NB4 (cell line): ENCODE results near the gene RAD51C.
"Not testable (repeated sequence)": the region's sequence is repeated elsewhere in the genome, so short reads cannot be mapped to it uniquely, and the experiment has no call there.

Source experiments
- DNase-seq: peaks from one replicate; pipeline ENCODE4 v3.0.0; 2010; ENCODE audit warnings: low read depth
- H3K4me3 ChIP-seq: one replicate; pipeline ENCODE4 v1.5.1; 2011; ENCODE audit warnings: mild to moderate bottlenecking, low read depth, low read length, moderate library complexity
- CTCF ChIP-seq: IDR thresholded peaks from one replicate; pipeline ENCODE4 v1.5.1; 2012; ENCODE audit warnings: low read depth, low read length
- MYC ChIP-seq: IDR thresholded peaks from 2 replicates; pipeline ENCODE4 v1.6.1; 2011; ENCODE audit warnings: low read depth, low read length
- POLR2A ChIP-seq: IDR thresholded peaks from 2 replicates; pipeline ENCODE4 v1.6.1; 2011; ENCODE audit warnings: mild to moderate bottlenecking; ENCODE audit not compliant: insufficient read length; ENCODE audit errors: extremely low read depth
- TF ChIP-seq, protein P1 (sequence below): IDR thresholded peaks from 2 replicates; pipeline ENCODE4 v1.6.1; 2011; ENCODE audit warnings: low read depth, low read length

The RAD51C gene

DNA sequence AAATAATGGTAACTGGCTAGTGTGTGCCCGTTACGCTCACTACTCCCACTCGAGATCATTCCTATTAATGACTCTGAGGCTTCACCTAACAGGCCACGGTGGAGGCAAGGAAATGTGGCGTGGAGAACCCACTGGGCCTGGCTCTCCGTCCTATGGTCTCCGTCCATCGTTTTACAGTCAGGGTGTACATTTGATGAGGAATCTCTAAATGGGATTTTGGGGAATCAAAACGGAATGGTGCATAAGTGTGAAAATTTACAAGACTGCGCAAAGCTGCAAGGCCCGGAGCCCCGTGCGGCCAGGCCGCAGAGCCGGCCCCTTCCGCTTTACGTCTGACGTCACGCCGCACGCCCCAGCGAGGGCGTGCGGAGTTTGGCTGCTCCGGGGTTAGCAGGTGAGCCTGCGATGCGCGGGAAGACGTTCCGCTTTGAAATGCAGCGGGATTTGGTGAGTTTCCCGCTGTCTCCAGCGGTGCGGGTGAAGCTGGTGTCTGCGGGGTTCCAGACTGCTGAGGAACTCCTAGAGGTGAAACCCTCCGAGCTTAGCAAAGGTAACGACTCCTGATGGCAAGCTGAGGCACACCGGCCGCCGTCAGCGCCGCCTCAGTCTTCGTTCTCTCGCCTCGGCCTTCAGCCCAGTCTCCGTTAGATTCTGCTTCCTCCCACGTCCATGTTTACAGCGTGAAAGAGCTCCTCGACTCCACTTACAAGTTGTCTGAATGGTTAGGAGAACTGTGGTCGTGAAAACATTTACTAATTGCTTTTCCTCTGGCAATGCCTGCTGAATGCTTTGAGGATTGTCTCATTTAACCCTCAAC is at the start of gene RAD51C:
TSS of gene RAD51C (plus strand) at position 364 of the 817 bp plus-strand sequence. CDS start at position 406, 42 bp downstream.
- H3K4me3 ChIP-seq = peak within 1 kb of the TSS; percentile 88
- TF ChIP-seq MYC (peak; percentile 74), CTCF (no peak), POLR2A (peak; percentile 91)
- TF ChIP-seq, protein P1, sequence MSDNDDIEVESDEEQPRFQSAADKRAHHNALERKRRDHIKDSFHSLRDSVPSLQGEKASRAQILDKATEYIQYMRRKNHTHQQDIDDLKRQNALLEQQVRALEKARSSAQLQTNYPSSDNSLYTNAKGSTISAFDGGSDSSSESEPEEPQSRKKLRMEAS = peak; percentile 89
- peak; percentile 94 for DNase-seq

- TF ChIP-seq CTCF (no peak), MYC (no peak)
- TF ChIP-seq, protein P1 = no peak
- no peak for DNase-seq
- no peak overlapping the region for H3K4me3 ChIP-seq
Observed at GRCh38 chr17:58643147-58643546, 49.3 kb upstream of the RAD51C start.

- H3K4me3 ChIP-seq = no peak overlapping the region
- TF ChIP-seq CTCF = no peak
- no peak for TF ChIP-seq MYC
- no peak for TF ChIP-seq POLR2A
- TF ChIP-seq, protein P1 = no peak
- DNase-seq = no peak
Observed at GRCh38 chr17:58648236-58648635, 44.2 kb upstream of the RAD51C start.

GRCh38 chr17:58657962-58658803 is 34.2 kb upstream of the RAD51C start:
- peak; percentile 25 for DNase-seq
- H3K4me3 ChIP-seq = not testable (repeated sequence)

DNA sequence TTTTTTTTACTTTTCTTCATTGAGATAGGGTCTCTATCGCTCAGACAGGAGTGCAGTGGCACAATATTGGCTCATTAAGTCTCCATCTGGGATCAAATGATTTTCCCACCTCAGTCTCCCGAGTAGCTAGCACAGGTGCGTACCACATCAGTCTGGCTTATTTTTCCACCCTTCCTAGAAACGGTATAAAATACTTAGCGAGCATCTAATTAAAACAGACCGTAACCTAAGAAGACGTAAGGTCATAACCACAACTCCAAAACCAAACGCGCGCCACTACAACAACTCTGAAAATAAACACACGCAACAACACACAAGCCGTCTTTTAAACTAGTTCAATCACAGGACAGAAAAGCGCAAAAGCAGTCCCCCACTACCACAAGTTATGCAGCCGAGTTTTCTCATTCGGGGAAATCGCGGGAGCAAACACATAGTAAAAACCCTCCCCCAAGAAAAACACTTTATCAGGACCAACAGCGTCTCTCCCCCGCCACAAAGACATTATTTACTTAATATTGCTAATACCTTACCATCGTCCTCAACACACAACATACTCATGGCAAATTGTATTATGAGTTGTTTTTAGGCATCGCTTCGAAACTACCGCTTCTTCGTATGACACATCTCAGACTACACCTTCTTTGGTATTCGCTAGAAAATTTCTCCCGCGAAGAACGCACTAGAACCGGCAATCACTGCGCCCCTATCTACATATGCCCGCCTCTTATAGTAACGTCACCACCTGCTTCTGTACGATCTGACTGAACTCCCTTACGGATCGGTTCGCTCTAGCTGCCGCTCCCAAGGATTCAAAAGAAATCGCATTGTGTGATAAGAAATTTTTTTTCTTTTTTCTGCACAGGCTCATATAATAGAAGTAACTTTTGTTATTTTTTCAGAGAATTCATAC is 33.3 kb upstream of the RAD51C start:
- peak; percentile 92 for DNase-seq
- peak overlapping the region; percentile 61 for H3K4me3 ChIP-seq
- TF ChIP-seq POLR2A = peak; percentile 100
- TF ChIP-seq, protein P1 = no peak

DNA sequence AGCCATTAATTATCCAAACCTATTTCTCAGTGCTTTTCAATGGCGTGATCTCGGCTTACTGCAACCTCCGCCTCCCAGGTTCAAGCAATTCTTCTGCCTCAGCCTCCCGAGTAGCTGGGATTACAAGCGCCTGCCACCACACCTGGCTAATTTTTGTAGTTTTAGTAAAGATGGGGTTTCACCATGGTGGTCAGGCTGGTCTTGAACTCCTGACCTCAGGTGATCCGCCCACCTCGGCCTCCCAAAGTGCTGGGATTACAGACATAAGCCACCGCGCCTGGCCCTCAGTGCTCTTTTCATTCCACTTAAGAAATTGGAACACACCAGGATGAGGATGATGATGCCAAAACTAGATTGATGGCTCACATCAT is 32.7 kb upstream of the RAD51C start:
- DNase-seq = not testable (repeated sequence)

DNA sequence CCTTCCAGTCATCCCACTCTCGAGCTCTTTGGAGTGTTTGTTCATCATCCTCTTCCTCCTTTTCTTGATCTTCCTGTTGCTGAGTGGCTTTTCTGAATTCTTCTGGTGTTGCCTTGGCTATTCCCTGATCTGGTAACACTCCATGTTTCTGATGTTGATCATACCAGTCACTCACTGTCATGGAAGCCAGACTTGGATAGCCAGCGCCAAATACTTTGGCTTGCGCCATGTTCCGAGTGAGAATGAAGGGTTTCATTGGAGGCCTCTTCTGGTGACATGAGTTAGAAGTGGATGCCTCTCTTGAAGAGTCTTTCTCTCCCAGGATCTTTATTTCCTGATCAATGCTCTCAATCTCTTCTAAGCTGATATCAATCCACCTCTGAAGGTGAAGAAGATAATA is 31.8 kb upstream of the RAD51C start:
- no peak for DNase-seq
- H3K4me3 ChIP-seq = no peak overlapping the region
- TF ChIP-seq, protein P1 = no peak
- TF ChIP-seq POLR2A = no peak
- no peak for TF ChIP-seq MYC
- no peak for TF ChIP-seq CTCF

More for the DNA sequence above, 32.7 kb upstream of the RAD51C start:
- peak overlapping the region; percentile 61 for H3K4me3 ChIP-seq
